ENCODE measurements around the gene BNC2.
"Not testable (repeated sequence)": the region's sequence is repeated elsewhere in the genome, so short reads cannot be mapped to it uniquely, and the experiment has no call there.

DNA sequence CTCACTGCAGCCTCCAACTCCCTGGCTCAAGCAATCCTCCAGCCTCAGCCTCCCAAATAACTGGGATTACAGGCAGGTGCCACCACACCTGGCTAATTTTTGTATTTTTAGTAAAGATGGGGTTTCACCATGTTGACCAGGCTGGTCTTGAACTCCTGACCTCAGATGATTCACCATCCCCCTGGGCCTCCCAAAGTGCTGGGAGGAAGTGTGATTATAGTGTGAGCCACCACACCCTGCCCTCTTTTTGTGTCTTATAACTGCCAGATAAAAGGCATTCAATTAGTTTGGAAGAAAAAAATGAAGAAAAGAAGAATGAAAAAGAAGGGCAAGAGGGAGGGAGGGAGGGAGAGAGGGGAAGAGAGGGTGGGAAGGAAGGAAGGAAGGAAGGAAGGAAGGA is 37.7 kb upstream of the BNC2 start:
- not testable (repeated sequence) for TF ChIP-seq AFF4 (CRISPR knock-in tag; IDR thresholded peaks at IDR 0.05); TOE1 (CRISPR knock-in tag; IDR thresholded peaks at IDR 0.05); EP300 (IDR thresholded peaks at IDR 0.05; ENCODE audit: low read depth in 2 of 2, low read length in 2 of 2); EP300 (CRISPR knock-in tag; IDR thresholded peaks at IDR 0.05; ENCODE audit: borderline replicate concordance); ATF2 (CRISPR knock-in tag; IDR thresholded peaks at IDR 0.05); IRX3 (CRISPR knock-in tag; IDR thresholded peaks at IDR 0.05; ENCODE audit: borderline replicate concordance, low read depth); TBP (CRISPR knock-in tag; IDR thresholded peaks at IDR 0.05); PAX8 (CRISPR knock-in tag; IDR thresholded peaks at IDR 0.05; ENCODE audit: borderline replicate concordance); ZNF337 (CRISPR knock-in tag; IDR thresholded peaks at IDR 0.05; ENCODE audit: borderline replicate concordance, low read depth); MTF2 (CRISPR knock-in tag; IDR thresholded peaks at IDR 0.05; ENCODE audit: borderline replicate concordance); CTCF (CRISPR knock-in tag; IDR thresholded peaks at IDR 0.05); MYC (CRISPR knock-in tag; IDR thresholded peaks at IDR 0.05; ENCODE audit: borderline replicate concordance); HOXA7 (CRISPR knock-in tag; IDR thresholded peaks at IDR 0.05); HNRNPH1 (optimal IDR thresholded peaks at IDR 0.05; ENCODE audit: low read depth, low read length)
- TF ChIP-seq, protein P1, sequence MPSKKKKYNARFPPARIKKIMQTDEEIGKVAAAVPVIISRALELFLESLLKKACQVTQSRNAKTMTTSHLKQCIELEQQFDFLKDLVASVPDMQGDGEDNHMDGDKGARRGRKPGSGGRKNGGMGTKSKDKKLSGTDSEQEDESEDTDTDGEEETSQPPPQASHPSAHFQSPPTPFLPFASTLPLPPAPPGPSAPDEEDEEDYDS (CRISPR knock-in tag; IDR thresholded peaks at IDR 0.05) = not testable (repeated sequence)
